Measurements from ENCODE around the gene APP.

APP gene

GRCh38 chr21:26118938-26119540, 51.5 kb downstream of the APP start:
- Histone ChIP-seq H3K4me2 (ENCODE audit: low read length) (no peak overlapping the region), H4K20me1 (ENCODE audit: control insufficient read depth, insufficient read depth, low read depth, low read length) (no peaks in the 10 kb centered on the region), H3K27me3 (ENCODE audit: control insufficient read depth, low read length) (no peaks in the 10 kb centered on the region), H3K27ac (ENCODE audit: low read depth, low read length) (no peak overlapping the region), H3K36me3 (ENCODE audit: control insufficient read depth, low read length) (no peaks in the 10 kb centered on the region), H3K4me3 (ENCODE audit: low read length) (no peak overlapping the region), H3F3A (ENCODE audit: control insufficient read depth, insufficient read depth) (no peaks in the 10 kb centered on the region), H3K9me3 (ENCODE audit: control insufficient read depth, insufficient read depth, low read length) (no peaks in the 10 kb centered on the region), H3K9me2 (replicated peaks; ENCODE audit: control insufficient read depth, low read length) (no peaks in the 10 kb centered on the region), H3K79me2 (ENCODE audit: control insufficient read depth, low read length) (no peaks in the 10 kb centered on the region), H3K4me1 (ENCODE audit: control insufficient read depth, low read length) (no peaks in the 10 kb centered on the region)
- TF ChIP-seq EZH2phosphoT487 (IDR thresholded peaks at IDR 0.05; ENCODE audit: borderline replicate concordance, low read length): no peak
- TF ChIP-seq CTCF (IDR thresholded peaks at IDR 0.05; ENCODE audit: low read depth, low read length, poor library complexity, severe bottlenecking): no peak

DNA sequence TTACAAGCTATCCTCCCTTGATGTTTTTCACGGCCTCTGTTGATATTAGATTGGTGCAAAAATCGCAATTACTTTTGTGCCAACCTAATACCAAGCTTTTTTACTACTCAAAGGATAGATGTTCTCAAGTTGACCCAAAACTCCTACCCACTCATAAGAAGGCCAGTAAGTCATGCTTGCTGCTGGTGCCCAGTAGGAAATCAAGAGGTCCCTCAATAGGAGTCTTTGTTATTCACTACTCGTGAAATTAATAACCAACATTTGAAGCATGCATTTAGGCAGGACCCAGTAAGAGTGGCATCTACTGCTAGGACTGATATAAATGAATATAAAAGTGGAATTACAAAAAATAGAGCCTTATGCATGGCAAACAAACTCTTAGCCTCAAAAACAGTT, 52.6 kb downstream of the APP start:
- H3K79me2 ChIP-seq (ENCODE audit: control insufficient read depth, low read length): no peaks in the 10 kb centered on the region
- TF ChIP-seq EZH2phosphoT487 (IDR thresholded peaks at IDR 0.05; ENCODE audit: borderline replicate concordance, low read length) (no peak), CTCF (IDR thresholded peaks at IDR 0.05; ENCODE audit: low read depth, low read length, poor library complexity, severe bottlenecking) (no peak)
- H3K4me2 ChIP-seq (ENCODE audit: low read length): no peak overlapping the region
- no peak overlapping the region for H3K4me3 ChIP-seq (ENCODE audit: low read length)
- H3F3A ChIP-seq (ENCODE audit: control insufficient read depth, insufficient read depth): no peaks in the 10 kb centered on the region
- H3K27me3 ChIP-seq (ENCODE audit: control insufficient read depth, low read length): no peaks in the 10 kb centered on the region
- no peak overlapping the region for H3K27ac ChIP-seq (ENCODE audit: low read depth, low read length)
- H3K4me1 ChIP-seq (ENCODE audit: control insufficient read depth, low read length): no peaks in the 10 kb centered on the region
- no peaks in the 10 kb centered on the region for H3K9me3 ChIP-seq (ENCODE audit: control insufficient read depth, insufficient read depth, low read length)
- H3K36me3 ChIP-seq (ENCODE audit: control insufficient read depth, low read length): no peaks in the 10 kb centered on the region
- H4K20me1 ChIP-seq (ENCODE audit: control insufficient read depth, insufficient read depth, low read depth, low read length): no peaks in the 10 kb centered on the region
- H3K9me2 ChIP-seq (replicated peaks; ENCODE audit: control insufficient read depth, low read length): no peaks in the 10 kb centered on the region

- Histone ChIP-seq H3K4me1 (ENCODE audit: control insufficient read depth, low read length) (no peaks in the 10 kb centered on the region), H3K27me3 (ENCODE audit: control insufficient read depth, low read length) (no peaks in the 10 kb centered on the region), H3K36me3 (ENCODE audit: control insufficient read depth, low read length) (no peaks in the 10 kb centered on the region), H3K9me3 (ENCODE audit: control insufficient read depth, insufficient read depth, low read length) (no peaks in the 10 kb centered on the region), H3K27ac (ENCODE audit: low read depth, low read length) (no peak overlapping the region), H3K79me2 (ENCODE audit: control insufficient read depth, low read length) (no peaks in the 10 kb centered on the region), H3K4me2 (ENCODE audit: low read length) (no peak overlapping the region), H3K4me3 (ENCODE audit: low read length) (no peak overlapping the region), H3F3A (ENCODE audit: control insufficient read depth, insufficient read depth) (no peaks in the 10 kb centered on the region), H4K20me1 (ENCODE audit: control insufficient read depth, insufficient read depth, low read depth, low read length) (no peaks in the 10 kb centered on the region), H3K9me2 (replicated peaks; ENCODE audit: control insufficient read depth, low read length) (no peaks in the 10 kb centered on the region)
- TF ChIP-seq EZH2phosphoT487 (IDR thresholded peaks at IDR 0.05; ENCODE audit: borderline replicate concordance, low read length) (no peak), CTCF (IDR thresholded peaks at IDR 0.05; ENCODE audit: low read depth, low read length, poor library complexity, severe bottlenecking) (no peak)
Measured at GRCh38 chr21:26117324-26117971, 53.1 kb downstream of the APP start.

Data from DOHH2 (cell line).